ENCODE measurements around the gene ZNHIT3.
"Not testable (repeated sequence)": the region's sequence is repeated elsewhere in the genome, so short reads cannot be mapped to it uniquely, and the experiment has no call there.

ZNHIT3 gene

DNA sequence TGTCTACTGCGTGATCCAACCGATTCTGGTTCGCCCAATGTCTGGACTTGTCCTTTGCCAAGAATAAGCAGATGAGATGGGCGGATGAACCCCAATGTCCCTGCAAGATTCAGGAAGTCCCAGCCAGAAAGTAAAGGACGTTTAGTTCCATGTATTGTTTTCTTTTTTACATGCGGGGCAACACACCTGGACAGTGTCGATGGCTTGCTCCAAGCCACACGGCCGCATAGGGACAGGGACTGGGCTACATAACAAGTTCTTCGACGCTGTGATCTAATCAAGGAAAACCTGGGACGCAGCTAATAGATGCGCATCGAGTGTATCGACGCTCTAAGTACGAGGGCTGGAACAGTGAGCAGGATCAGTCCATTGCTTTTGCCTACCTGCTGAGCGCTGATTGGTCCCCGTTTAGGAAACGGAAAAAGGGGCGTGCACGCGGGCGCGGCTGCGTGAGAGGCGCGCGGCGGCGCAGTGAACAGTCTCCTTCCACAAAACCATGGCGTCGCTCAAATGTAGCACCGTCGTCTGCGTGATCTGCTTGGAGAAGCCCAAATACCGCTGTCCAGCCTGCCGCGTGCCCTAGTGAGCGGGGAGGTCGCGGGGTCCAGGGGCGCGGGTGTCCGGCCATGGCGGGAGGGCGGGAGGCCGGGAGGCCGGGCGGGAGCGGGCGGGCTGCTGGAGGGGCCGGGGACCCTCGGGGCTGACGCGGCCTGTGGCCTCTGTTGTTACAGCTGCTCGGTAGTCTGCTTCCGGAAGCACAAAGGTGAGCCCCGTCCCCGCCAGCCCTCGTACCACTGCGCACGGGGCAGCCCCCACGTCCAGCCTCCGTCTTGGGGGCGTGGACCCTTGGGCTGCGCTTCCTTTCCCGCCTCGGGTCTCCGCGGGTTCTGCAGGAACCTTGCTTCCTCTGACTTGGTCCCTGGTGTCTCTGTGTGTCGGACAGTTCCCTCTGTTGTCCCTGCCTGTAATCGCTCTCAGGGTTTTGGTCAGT is at the start of gene ZNHIT3:
ZNHIT3 (plus strand) TSS at position 478 of the 991 bp plus-strand sequence; CDS start at position 497, 19 bp downstream.
- DNase-seq, result peak; percentile 93

DNA sequence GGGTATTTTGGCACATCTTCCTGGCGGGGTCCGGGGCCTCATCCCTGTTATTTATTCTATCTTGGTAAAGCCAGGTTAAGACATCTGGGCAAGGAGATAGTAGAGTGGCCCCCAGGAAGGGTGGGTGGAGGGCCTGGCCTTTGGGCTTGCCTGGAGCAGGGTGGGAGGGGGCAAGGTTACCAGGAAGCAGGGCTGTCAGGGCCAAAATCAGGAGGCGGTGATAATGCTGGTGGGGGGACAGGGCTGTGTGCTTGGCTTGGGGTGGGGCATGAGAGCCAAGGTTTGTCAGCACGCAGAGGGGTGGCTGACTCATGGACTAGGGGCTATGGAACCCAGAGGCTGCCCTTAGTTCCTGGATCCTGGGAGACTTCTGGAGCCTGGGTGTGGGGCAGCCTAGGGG is 44.7 kb upstream of the ZNHIT3 start:
- DNase-seq, result not testable (repeated sequence)

- DNase-seq, result no peak
Observed at GRCh38 chr17:36443777-36444176, 42.7 kb upstream of the ZNHIT3 start.

GRCh38 chr17:36449997-36450396 is 36.5 kb upstream of the ZNHIT3 start:
- not testable (repeated sequence) for DNase-seq

GRCh38 chr17:36452888-36453287 is 33.6 kb upstream of the ZNHIT3 start:
- not testable (repeated sequence) for DNase-seq

- not testable (repeated sequence) for DNase-seq
Observed at GRCh38 chr17:36457701-36458100, 28.8 kb upstream of the ZNHIT3 start.

DNA sequence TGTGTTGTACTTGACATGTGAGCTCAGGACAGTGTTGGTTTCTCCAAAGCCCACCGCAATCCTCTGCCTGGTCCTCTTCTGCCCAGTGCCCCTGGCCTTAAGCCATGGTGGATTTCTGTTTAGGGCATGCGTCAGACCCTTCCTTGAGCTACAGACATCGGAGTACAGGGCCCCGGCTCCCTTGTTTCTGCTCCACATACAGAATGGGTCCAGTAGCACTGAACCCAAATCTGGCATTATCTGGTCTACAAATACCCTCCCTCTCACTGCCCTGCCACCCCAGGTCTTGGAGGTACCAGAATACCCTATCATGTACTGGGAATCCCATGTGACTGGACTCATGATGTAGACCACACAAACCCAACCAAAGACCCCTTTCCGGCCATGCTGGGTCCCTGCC is 27.4 kb upstream of the ZNHIT3 start:
- DNase-seq, result no peak

DNA sequence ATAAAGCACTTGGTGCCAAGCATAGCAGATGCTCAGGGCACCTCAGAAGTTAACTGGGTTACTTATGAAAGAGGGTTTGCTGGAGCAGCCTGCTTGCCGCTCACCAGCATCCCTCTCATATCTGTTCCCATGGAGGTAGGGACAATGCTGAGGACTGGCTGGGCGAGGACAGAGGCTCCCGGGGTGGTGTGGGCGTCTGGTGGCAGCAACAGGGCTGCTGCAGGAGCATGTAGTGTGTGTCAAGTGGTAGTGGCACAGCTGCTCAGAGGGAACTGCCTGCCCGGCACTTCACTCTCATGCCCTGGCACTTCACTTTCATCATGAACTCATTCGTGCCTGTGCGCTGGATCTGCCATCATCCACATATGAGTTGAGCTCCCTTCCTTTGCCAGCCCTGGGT is 26.9 kb upstream of the ZNHIT3 start:
- no peak for DNase-seq

DNA sequence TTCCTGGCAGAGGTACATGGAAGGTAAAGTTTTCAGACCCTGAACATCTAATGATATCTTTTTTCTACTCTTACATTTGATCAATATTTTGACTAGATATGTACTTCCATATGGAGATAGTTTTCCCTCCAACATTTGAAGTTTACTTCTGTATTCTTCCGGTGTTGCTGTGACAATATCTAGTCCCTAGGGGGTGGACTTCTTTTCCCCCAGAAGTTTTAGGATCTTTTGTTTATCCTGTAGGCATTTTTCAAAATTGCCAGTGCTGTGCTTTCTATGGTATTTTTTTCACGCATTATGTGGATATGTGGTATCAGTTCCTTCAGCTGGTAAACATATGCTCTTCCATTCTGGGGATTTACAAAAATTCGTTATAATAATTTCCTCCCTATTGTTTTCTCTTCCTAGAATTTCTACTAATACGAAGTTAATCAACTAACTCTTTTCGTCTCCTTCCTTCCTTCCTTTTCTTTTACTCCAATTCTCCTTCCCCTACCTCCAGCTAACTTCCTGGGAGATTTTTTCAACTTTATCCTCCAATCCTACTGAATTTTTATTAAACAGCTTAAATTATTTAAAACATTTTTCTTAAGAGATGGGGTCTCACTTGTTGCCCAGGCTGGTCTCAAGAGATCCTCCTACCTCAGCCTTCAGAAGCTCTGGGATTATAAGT is 26.1 kb upstream of the ZNHIT3 start:
- DNase-seq, result no peak

- no peak for DNase-seq
Observed at GRCh38 chr17:36461330-36462110, 25.0 kb upstream of the ZNHIT3 start.

- DNase-seq, result no peak
Observed at GRCh38 chr17:36463916-36464764, 22.3 kb upstream of the ZNHIT3 start.

DNA sequence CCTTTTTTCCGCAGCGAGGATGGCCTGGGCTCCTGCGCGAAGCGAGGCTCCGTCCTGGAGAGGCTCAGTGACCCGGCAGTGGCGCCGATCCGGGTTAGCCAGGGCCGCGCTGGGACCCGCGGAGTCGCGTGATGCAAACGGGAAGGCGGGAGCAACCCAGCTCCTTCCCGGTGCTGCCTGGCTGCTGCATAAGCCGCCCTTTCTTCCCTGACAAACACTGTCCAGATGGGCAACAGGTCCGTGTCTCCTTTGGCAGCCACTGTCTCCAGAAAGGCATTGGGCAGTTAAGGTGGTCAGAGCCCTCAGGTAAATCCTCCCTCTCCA is 21.8 kb upstream of the ZNHIT3 start:
- DNase-seq, result no peak

- no peak for DNase-seq
Observed at GRCh38 chr17:36468903-36469635, 17.4 kb upstream of the ZNHIT3 start.

GRCh38 chr17:36469733-36470132 is 16.7 kb upstream of the ZNHIT3 start:
- no peak for DNase-seq

DNA sequence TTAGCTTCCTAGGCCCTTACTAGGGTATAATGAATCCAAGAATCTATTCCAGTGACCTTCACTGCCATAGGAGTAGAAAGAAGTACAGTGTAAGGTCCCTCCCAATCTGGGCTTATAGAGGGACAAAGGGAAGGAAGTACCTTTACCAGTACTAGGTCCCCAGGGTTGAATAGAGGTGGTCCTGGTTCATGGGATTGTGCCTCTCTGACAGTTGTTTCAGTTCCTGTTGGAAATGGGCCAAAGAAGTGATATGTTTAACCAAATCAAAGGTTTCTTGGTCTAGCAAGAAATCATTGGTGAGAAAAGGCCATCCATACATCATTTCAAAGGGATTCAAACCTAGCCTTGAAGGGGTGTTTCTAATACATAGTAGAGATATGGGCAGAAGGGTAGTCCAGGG is 16.0 kb upstream of the ZNHIT3 start:
- no peak for DNase-seq

- DNase-seq, result no peak
Observed at GRCh38 chr17:36474571-36474970, 11.9 kb upstream of the ZNHIT3 start.

GRCh38 chr17:36475346-36475970 is 11.0 kb upstream of the ZNHIT3 start:
- DNase-seq, result peak; percentile 16

- DNase-seq, result no peak
Observed at GRCh38 chr17:36481829-36482228, 4.7 kb upstream of the ZNHIT3 start.

DNA sequence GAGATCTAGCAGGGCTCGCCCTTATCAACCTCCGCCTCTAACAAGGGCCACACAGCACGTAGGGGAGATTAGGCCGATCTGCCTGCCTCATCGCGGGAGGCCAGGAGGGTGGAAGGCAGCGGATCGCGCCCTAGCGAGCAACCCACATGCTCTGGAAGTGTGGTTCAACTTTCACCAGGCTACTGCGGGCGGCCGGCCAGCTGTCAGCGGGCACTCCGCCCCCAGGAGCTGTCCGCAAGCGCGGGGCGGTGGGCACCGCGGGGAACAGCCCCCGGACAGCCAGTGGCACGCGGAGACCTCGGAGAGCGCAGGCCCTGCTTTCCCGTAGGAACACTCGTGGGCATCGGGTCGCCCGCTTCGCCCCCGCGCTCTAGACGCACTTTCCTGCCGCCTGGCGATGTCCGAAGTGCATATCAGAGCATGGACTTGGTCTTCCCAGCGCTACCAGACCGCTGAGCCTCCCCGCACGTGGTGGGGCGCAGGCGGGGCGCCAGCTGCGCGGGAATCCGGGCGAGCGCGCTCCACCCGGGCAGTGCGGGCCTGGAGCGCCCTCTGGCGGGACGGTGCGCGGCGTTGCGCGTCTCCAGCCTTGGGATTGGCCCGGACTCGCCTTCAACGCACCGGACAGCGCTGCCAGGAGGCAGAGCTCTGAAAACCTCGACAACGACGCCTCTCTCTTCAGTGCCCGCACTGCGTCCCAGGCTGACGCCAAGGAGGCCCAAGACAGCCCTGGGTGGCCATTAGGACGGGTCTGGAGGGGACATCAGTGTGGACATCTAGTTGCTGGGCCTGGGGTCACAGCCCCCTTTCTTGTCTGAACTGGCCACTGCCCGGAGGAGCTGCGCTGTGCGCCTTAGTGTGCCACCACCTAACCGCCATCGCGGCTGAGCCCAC is 3.6 kb upstream of the ZNHIT3 start:
- peak; percentile 55 for DNase-seq

- not testable (repeated sequence) for DNase-seq
Observed at GRCh38 chr17:36484021-36484420, 2.5 kb upstream of the ZNHIT3 start.

Measured in NCI-H1092 treated with DMSO at 0.1 percent for 48 hours (cell line).